Activated naive CD4-positive, alpha-beta T cell treated with anti-CD3 and anti-CD28 coated beads, Interleukin-2, amount 50 U/mL, for 24 hours (primary cell): ENCODE results near the gene RAB13.

Experiments used
- H3K27ac Mint-ChIP-seq: one replicate; pipeline ENCODE4 v1.8.0; 2021; ENCODE audit warnings: mild to moderate bottlenecking, mixed read lengths
- H3K27me3 Mint-ChIP-seq: one replicate; pipeline ENCODE4 v1.8.0; 2021; ENCODE audit warnings: mixed read lengths
- H3K36me3 Mint-ChIP-seq: one replicate; pipeline ENCODE4 v1.8.0; 2021; ENCODE audit warnings: mixed read lengths
- H3K4me1 Mint-ChIP-seq: one replicate; pipeline ENCODE4 v1.8.0; 2021; ENCODE audit warnings: mixed read lengths
- H3K4me3 Mint-ChIP-seq: one replicate; pipeline ENCODE4 v1.8.0; 2021; ENCODE audit warnings: mild to moderate bottlenecking, mixed read lengths
- H3K9me3 Mint-ChIP-seq: one replicate; pipeline ENCODE4 v1.8.0; 2021; ENCODE audit warnings: mixed read lengths

The RAB13 gene

DNA sequence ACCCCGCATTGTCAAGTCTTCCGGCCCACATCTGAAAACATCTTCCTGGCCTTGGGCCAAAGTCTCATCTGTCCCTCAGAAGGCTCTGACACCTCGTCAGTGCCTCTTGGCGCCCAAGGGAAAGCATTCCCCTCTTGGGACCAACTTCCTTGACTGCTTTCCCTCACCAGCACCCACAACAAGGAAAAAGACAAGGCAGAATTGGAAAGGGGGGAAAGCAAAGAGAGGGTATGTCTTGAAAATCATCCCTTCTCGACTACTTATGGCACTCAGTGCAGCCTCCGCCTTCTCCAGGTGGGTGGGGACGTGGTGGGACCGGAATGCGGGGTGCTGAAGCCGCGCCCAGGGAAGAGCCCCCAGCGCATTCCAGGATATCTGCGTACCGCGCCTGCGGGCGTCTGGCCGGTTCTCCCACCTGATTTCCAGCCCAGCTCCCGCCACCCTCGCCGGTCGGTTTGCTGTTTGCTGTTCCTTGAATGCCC lies 22.2 kb downstream of the RAB13 start:
- peak overlapping the region; percentile 93 for H3K4me3 Mint-ChIP-seq
- H3K4me1 Mint-ChIP-seq: peaks cover 52% of the 10 kb centered on the region
- peaks cover 1% of the 10 kb centered on the region for H3K36me3 Mint-ChIP-seq
- H3K27me3 Mint-ChIP-seq: no peaks in the 10 kb centered on the region
- H3K9me3 Mint-ChIP-seq: no peaks in the 10 kb centered on the region
- H3K27ac Mint-ChIP-seq: peak overlapping the region; percentile 93

DNA sequence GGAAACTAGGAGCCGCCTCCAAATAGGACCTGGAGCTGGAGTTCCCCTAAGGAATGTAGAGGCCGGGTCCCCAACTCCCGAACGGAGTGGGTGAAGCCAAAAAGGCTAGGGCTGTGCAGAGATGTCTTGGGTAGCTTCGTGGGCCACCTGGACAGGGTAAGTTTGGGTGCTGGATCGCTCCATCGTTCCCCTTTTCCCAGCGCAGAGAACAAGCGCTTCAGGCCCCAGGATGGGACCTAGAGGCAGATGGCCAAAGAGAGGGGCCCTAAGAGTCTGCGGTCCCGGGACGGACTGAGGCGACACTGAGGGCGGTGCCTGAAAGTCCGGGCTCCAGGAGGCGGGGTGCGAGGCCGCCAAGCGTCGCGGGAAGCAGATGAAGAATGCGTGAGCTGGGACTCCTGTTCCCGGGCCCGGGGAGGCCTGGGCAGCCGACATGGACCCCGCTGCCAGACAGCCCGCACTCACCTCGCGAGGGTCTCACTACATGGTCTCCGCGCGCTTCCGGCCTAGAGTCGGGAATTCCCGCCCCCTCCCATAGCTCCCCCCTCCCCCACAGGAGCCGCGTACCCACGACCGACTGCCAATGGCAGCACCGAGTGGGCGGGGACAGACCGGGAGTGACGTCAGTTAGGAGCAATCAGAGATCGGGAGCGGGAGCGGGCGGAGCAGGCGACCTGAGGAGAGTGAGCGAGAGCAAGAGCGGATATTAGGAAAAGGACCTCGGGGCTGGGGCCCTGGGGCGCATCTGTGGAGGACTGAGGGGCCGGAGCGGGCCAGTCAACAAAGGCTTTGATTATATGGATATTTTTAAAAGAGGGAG lies 22.9 kb downstream of the RAB13 start, which contains the start of gene SLC39A1:
Gene SLC39A1, minus strand, starts transcription at position 508 of the 820 bp plus-strand sequence. CDS start 822 bp downstream, outside the sequence.
- no peaks in the 10 kb centered on the region for H3K9me3 Mint-ChIP-seq
- H3K36me3 Mint-ChIP-seq: peaks cover 1% of the 10 kb centered on the region
- H3K27me3 Mint-ChIP-seq: no peaks in the 10 kb centered on the region
- H3K4me3 Mint-ChIP-seq: peak within 1 kb of the TSS; percentile 93
- peak within 1 kb of the TSS; percentile 93 for H3K27ac Mint-ChIP-seq
- H3K4me1 Mint-ChIP-seq: peaks cover 56% of the 10 kb centered on the region

- Mint-ChIP-seq H3K27me3 (no peaks in the 10 kb centered on the region), H3K4me1 (peaks cover 50% of the 10 kb centered on the region), H3K36me3 (peaks cover 1% of the 10 kb centered on the region), H3K4me3 (peak overlapping the region; percentile 93), H3K9me3 (no peaks in the 10 kb centered on the region), H3K27ac (peak overlapping the region; percentile 93)
Measured at GRCh38 chr1:153962088-153963029, 23.8 kb downstream of the RAB13 start.

- Mint-ChIP-seq H3K9me3 (no peaks in the 10 kb centered on the region), H3K27ac (peak overlapping the region; percentile 0), H3K36me3 (peaks cover 1% of the 10 kb centered on the region), H3K4me3 (no peak overlapping the region), H3K27me3 (no peaks in the 10 kb centered on the region), H3K4me1 (peaks cover 51% of the 10 kb centered on the region)
Measured at GRCh38 chr1:153961421-153961820, 24.7 kb downstream of the RAB13 start.

DNA sequence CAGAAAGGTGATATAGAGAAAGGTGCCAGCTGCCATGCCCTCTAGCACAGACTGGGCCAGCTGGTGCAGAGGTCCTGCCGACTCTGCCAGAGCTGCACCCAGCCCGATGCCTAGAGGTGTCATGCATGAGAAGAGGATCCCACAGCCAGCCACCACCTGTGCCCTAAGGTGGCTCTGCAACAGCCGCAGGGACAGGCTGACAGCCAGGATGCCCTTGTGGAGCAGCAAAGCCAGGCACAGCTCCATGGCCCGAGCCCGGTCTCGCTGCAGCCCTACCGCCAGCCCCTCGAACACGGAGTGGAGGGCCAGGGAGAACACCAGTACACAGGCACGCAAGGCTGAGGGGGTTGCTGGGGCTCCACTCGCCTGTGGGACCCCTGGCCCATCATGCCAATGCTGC lies 25.9 kb downstream of the RAB13 start:
- H3K4me1 Mint-ChIP-seq: peaks cover 51% of the 10 kb centered on the region
- no peak overlapping the region for H3K4me3 Mint-ChIP-seq
- no peak overlapping the region for H3K27ac Mint-ChIP-seq
- no peaks in the 10 kb centered on the region for H3K27me3 Mint-ChIP-seq
- peaks cover 1% of the 10 kb centered on the region for H3K36me3 Mint-ChIP-seq
- no peaks in the 10 kb centered on the region for H3K9me3 Mint-ChIP-seq

DNA sequence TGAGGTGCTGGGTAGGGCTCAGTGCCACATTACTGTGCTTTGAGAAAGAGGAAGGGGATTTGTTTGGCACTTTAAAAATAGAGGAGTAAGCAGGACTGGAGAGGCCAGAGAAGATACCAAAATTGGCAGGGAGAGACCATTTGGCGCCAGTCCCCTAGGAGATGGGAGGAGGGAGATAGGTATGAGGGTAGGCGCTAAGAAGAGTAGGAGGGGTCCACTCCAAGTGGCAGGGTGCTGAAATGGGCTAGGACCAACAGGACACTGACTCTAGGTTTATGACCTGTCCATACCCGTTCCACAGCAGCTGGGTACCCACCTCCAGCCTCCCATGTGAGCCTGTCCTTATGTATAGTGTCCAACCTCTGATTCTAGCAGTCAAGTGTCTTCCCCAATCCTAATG lies 26.7 kb downstream of the RAB13 start:
- Mint-ChIP-seq H3K4me1 (peaks cover 56% of the 10 kb centered on the region), H3K36me3 (peaks cover 1% of the 10 kb centered on the region), H3K4me3 (no peak overlapping the region), H3K27me3 (no peaks in the 10 kb centered on the region), H3K27ac (no peak overlapping the region), H3K9me3 (no peaks in the 10 kb centered on the region)

- H3K27ac Mint-ChIP-seq: peak overlapping the region; percentile 96
- no peaks in the 10 kb centered on the region for H3K9me3 Mint-ChIP-seq
- H3K4me1 Mint-ChIP-seq: peaks cover 57% of the 10 kb centered on the region
- H3K4me3 Mint-ChIP-seq: peak overlapping the region; percentile 95
- no peaks in the 10 kb centered on the region for H3K27me3 Mint-ChIP-seq
- H3K36me3 Mint-ChIP-seq: peaks cover 1% of the 10 kb centered on the region
Measured at GRCh38 chr1:153958961-153959260, 27.2 kb downstream of the RAB13 start.

DNA sequence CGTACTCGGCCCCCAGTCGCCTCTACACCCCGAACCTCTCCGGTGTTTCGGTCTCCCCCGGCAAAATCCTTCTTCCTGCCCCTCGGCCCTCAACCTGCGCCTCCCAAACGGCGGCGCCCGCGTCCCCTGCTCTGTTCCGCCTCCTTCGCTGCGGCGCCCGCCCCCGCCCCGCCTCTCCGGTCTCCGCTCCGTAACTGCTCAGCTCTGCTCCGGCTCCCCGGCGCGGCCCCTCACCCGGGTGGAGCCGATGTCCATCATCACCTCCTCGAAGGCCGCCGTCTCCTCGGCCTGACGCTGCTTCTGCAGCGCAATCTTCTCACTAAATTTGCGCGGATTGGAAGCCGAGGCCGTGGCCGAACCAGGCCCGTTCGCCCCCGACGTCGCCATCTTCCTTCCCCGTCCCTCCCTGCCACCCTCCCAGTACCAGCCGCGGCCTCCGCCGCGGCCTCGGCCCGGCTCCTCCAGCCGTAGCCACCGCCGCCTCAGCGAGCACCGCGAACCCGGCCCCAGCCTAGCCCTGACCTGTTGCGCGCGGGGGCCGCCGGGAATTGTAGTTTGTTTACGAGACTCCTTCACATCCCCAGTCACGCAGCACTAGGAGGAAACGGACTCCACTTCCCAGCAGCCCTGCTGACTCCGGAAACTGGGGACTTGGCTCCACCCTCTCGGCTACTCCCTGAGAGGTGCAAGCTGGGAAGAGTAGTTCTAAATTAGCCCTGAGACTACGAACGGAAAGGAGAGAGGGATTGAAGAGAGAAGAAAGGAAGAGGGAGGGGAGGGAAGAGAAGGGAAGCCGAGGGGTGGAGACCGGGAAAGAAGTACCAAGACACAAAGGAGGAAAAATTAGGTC lies 27.8 kb downstream of the RAB13 start, which contains the start of gene CRTC2:
Gene CRTC2, minus strand, starts transcription at position 502 of the 850 bp plus-strand sequence. Its CDS starts 115 bp downstream, at position 387.
- Mint-ChIP-seq H3K4me3 (peak within 1 kb of the TSS; percentile 95), H3K27ac (peak within 1 kb of the TSS; percentile 96), H3K4me1 (peaks cover 56% of the 10 kb centered on the region), H3K36me3 (peaks cover 1% of the 10 kb centered on the region), H3K27me3 (no peaks in the 10 kb centered on the region), H3K9me3 (no peaks in the 10 kb centered on the region)

GRCh38 chr1:153957744-153958110 lies 28.4 kb downstream of the RAB13 start:
- Mint-ChIP-seq H3K36me3 (peaks cover 1% of the 10 kb centered on the region), H3K9me3 (no peaks in the 10 kb centered on the region), H3K27me3 (no peaks in the 10 kb centered on the region), H3K4me3 (peak overlapping the region; percentile 95), H3K27ac (peak overlapping the region; percentile 96), H3K4me1 (peaks cover 55% of the 10 kb centered on the region)

- H3K4me3 Mint-ChIP-seq: peak overlapping the region; percentile 95
- no peaks in the 10 kb centered on the region for H3K9me3 Mint-ChIP-seq
- H3K27ac Mint-ChIP-seq: peak overlapping the region; percentile 96
- peaks cover under 1% of the 10 kb centered on the region for H3K36me3 Mint-ChIP-seq
- no peaks in the 10 kb centered on the region for H3K27me3 Mint-ChIP-seq
- H3K4me1 Mint-ChIP-seq: peaks cover 50% of the 10 kb centered on the region
Measured at GRCh38 chr1:153956997-153957715, 29.0 kb downstream of the RAB13 start.

DNA sequence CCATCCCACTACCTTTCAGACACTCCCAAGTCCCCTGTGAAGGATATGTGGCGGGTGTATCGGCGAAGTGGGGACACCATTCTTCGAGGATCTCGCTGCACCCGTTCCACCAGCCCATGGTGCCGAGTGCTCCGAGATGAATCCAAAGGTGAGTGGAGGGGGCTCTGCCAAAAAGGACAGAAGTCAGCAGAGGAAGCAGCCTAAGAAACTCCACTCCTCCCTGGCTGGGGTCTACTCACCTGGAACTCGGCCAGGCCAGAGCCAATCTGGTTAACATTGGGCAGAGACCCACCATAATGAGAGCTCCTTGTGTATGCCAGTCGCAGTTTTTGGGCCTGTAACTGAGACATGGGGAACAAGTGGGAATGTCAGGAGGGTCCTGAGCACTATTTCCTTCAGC lies 31.3 kb downstream of the RAB13 start:
- Mint-ChIP-seq H3K27ac (peak overlapping the region; percentile 93), H3K4me1 (peaks cover 50% of the 10 kb centered on the region), H3K9me3 (no peaks in the 10 kb centered on the region), H3K27me3 (no peaks in the 10 kb centered on the region), H3K4me3 (no peak overlapping the region), H3K36me3 (peaks cover 10% of the 10 kb centered on the region)

- peaks cover 10% of the 10 kb centered on the region for H3K36me3 Mint-ChIP-seq
- H3K4me3 Mint-ChIP-seq: peak overlapping the region; percentile 34
- no peaks in the 10 kb centered on the region for H3K9me3 Mint-ChIP-seq
- H3K27me3 Mint-ChIP-seq: no peaks in the 10 kb centered on the region
- peak overlapping the region; percentile 93 for H3K27ac Mint-ChIP-seq
- H3K4me1 Mint-ChIP-seq: peaks cover 50% of the 10 kb centered on the region
Measured at GRCh38 chr1:153953859-153954365, 32.2 kb downstream of the RAB13 start.

DNA sequence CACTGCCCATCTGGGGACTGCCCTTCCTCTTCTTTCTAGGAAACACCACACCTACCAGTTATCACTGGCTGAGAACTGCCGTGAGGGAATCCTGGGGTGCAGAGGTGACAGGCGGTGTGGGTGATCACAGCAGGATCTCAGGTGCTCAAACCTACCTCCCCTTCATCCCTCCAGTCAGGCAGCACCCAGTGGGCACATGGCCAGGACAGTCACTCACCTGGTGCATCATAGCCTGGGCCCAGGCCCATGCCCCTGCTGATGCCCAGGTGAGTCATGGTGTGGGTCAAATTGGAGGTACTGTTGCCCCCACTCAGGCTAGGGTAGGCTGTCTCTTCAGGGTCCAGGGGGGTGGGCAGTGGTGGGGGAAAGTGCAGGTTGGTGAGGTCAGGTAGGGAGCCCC lies 34.3 kb downstream of the RAB13 start:
- peak overlapping the region; percentile 55 for H3K27ac Mint-ChIP-seq
- H3K9me3 Mint-ChIP-seq: no peaks in the 10 kb centered on the region
- H3K27me3 Mint-ChIP-seq: no peaks in the 10 kb centered on the region
- peaks cover 41% of the 10 kb centered on the region for H3K4me1 Mint-ChIP-seq
- H3K36me3 Mint-ChIP-seq: peaks cover 12% of the 10 kb centered on the region
- no peak overlapping the region for H3K4me3 Mint-ChIP-seq

DNA sequence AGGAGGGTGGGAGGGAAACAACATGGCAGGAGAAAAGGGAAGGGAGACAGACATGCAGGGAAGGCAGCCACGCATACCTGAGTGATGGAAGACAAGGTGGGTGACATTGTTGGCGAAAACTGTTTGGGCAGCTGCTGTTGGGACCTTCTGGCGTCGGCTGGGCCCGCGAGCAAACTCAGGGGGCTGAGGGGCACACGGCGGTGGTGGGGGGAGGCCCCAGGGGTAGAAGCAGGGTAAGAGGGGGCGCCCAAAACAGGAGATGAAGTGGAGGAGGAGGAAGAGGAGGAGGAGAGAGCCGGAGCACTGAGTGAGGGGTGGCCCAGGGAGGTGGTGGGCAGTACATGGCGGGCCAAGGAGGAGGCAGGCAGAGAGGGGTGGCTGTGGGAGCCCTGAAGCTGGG lies 35.0 kb downstream of the RAB13 start:
- no peaks in the 10 kb centered on the region for H3K9me3 Mint-ChIP-seq
- H3K36me3 Mint-ChIP-seq: peaks cover 12% of the 10 kb centered on the region
- H3K27ac Mint-ChIP-seq: peak overlapping the region; percentile 96
- no peak overlapping the region for H3K4me3 Mint-ChIP-seq
- peaks cover 34% of the 10 kb centered on the region for H3K4me1 Mint-ChIP-seq
- H3K27me3 Mint-ChIP-seq: no peaks in the 10 kb centered on the region
